WTC11 (cell line): ENCODE results near the gene PCDH1. TPM values are rescaled to one million over a fixed set of nuclear protein-coding genes. Genes with fewer than 3 reads are reported as not detected.

ENCODE experiments used
- ATAC-seq: fragments of 200-7000 bp; cut with Tn5 transposase; 2 replicates; pipeline ENCODE4 v1.10.0; 2021; ENCODE audit warnings: mild to moderate bottlenecking, moderate library complexity
- CTCF ChIA-PET: fragments of 300-600 bp; sonication (Branson Sonifier 250); formaldehyde crosslinking; loops from one replicate; lab custom pipeline; 2021; ENCODE audit warnings: antibody characterized with exemption; lab: Charles Lee
- POLR2A ChIA-PET: fragments of 350-600 bp; sonication (Branson Sonifier 250); formaldehyde crosslinking; loops from one replicate; lab custom pipeline; 2021; ENCODE audit warnings: antibody characterized with exemption; lab: Charles Lee
- DNase-seq: peaks from one replicate; pipeline ENCODE4 v3.0.0; 2021; ENCODE audit warnings: low spot score
- H3K27ac Mint-ChIP-seq: 2 replicates; pipeline ENCODE4 v1.8.0; 2021; ENCODE audit warnings: mixed read lengths
- H3K27me3 Mint-ChIP-seq: 2 replicates; pipeline ENCODE4 v1.8.0; 2021; ENCODE audit warnings: low read depth, mild to moderate bottlenecking, moderate library complexity, mixed read lengths
- H3K36me3 Mint-ChIP-seq: 2 replicates; pipeline ENCODE4 v1.8.0; 2021; ENCODE audit warnings: mixed read lengths
- H3K4me1 Mint-ChIP-seq: 2 replicates; pipeline ENCODE4 v1.8.0; 2022; ENCODE audit warnings: mixed read lengths
- H3K4me3 Mint-ChIP-seq: 2 replicates; pipeline ENCODE4 v1.8.0; 2021; ENCODE audit warnings: mild to moderate bottlenecking, moderate library complexity, mixed read lengths
- H3K9me3 Mint-ChIP-seq: 2 replicates; pipeline ENCODE4 v1.8.0; 2021; ENCODE audit warnings: mixed read lengths
- CREM ChIP-seq: sonication (generic); formaldehyde crosslinking; IDR thresholded peaks from 2 replicates; pipeline ENCODE4 v1.8.1; 2022; ENCODE audit warnings: mild to moderate bottlenecking, missing genetic modification reagents, moderate library complexity
- GTF2I ChIP-seq: fragments of 250-450 bp; sonication (Bioruptor Pico); conservative IDR thresholded peaks from 2 replicates; pipeline ENCODE4 v1.4.0; 2021; ENCODE audit warnings: mild to moderate bottlenecking
- KAT7 ChIP-seq: sonication (generic); formaldehyde crosslinking; IDR thresholded peaks from 2 replicates; pipeline ENCODE4 v1.8.1; 2023; ENCODE audit warnings: missing genetic modification reagents, mild to moderate bottlenecking, borderline replicate concordance
- MXD4 ChIP-seq: fragments of 250-450 bp; sonication (Bioruptor Pico); IDR thresholded peaks from 2 replicates; pipeline ENCODE4 v1.8.0; 2021; ENCODE audit warnings: mild to moderate bottlenecking, moderate library complexity, borderline replicate concordance
- MYBL2 ChIP-seq: sonication (generic); formaldehyde crosslinking; IDR thresholded peaks from 2 replicates; pipeline ENCODE4 v1.8.1; 2023; ENCODE audit warnings: mild to moderate bottlenecking, moderate library complexity, missing genetic modification reagents
- NFYB ChIP-seq: sonication (generic); formaldehyde crosslinking; conservative IDR thresholded peaks from 2 replicates; pipeline ENCODE4 v1.8.0; 2022; ENCODE audit warnings: low read depth, missing genetic modification reagents
- NR2C2 ChIP-seq: sonication (generic); formaldehyde crosslinking; IDR thresholded peaks from 2 replicates; pipeline ENCODE4 v1.8.0; 2022; ENCODE audit warnings: mild to moderate bottlenecking, missing genetic modification reagents
- PRRX2 ChIP-seq: fragments of 250-450 bp; sonication (Bioruptor Pico); IDR thresholded peaks from 2 replicates; pipeline ENCODE4 v1.8.0; 2021; ENCODE audit warnings: mild to moderate bottlenecking
- RORB ChIP-seq: fragments of 250-450 bp; sonication (Bioruptor Pico); IDR thresholded peaks from 2 replicates; pipeline ENCODE4 v1.9.0; 2021; ENCODE audit warnings: mild to moderate bottlenecking
- ZNF232 ChIP-seq: sonication (generic); formaldehyde crosslinking; IDR thresholded peaks from 2 replicates; pipeline ENCODE4 v1.8.0; 2022; ENCODE audit warnings: mild to moderate bottlenecking, missing genetic modification reagents
- ZNF263 ChIP-seq: sonication (generic); formaldehyde crosslinking; IDR thresholded peaks from 2 replicates; pipeline ENCODE4 v1.8.1; 2022; ENCODE audit warnings: low read depth, mild to moderate bottlenecking, moderate library complexity, missing genetic modification reagents
- ZNF416 ChIP-seq: fragments of 250-450 bp; sonication (Bioruptor Pico); IDR thresholded peaks from 2 replicates; pipeline ENCODE4 v1.9.0; 2021; ENCODE audit warnings: mild to moderate bottlenecking, inconsistent platforms
- total RNA-seq: library from RNA; stranded (reverse); gene quantifications from 3 replicates; pipeline ENCODE4 v1.2.3, GENCODE V29; 2021
- TF ChIP-seq, protein P1 (sequence below): fragments of 200-600 bp; IDR thresholded peaks from 2 replicates; pipeline ENCODE4 v1.8.0; 2022; ENCODE audit warnings: antibody characterized with exemption
- TF ChIP-seq, protein P2 (sequence below): sonication (generic); formaldehyde crosslinking; IDR thresholded peaks from 2 replicates; pipeline ENCODE4 v1.8.0; 2022; ENCODE audit warnings: mild to moderate bottlenecking, missing genetic modification reagents
- TF ChIP-seq, protein P3 (sequence below): sonication (generic); formaldehyde crosslinking; IDR thresholded peaks from 2 replicates; pipeline ENCODE4 v1.8.0; 2023; ENCODE audit warnings: mild to moderate bottlenecking, missing genetic modification reagents
- TF ChIP-seq, protein P4 (sequence below): sonication (generic); formaldehyde crosslinking; IDR thresholded peaks from 2 replicates; pipeline ENCODE4 v1.8.1; 2023; ENCODE audit warnings: mild to moderate bottlenecking, missing genetic modification reagents
- TF ChIP-seq, protein P5 (sequence below): fragments of 250-450 bp; sonication (Bioruptor Pico); IDR thresholded peaks from 2 replicates; pipeline ENCODE4 v1.8.0; 2021; ENCODE audit warnings: mild to moderate bottlenecking
- TF ChIP-seq, protein P6 (sequence below): sonication (generic); formaldehyde crosslinking; IDR thresholded peaks from 2 replicates; pipeline ENCODE4 v1.8.0; 2023; ENCODE audit warnings: missing genetic modification reagents

PCDH1 gene
- total RNA-seq, 1 experiment from 2014 or later, result 105 TPM

DNA sequence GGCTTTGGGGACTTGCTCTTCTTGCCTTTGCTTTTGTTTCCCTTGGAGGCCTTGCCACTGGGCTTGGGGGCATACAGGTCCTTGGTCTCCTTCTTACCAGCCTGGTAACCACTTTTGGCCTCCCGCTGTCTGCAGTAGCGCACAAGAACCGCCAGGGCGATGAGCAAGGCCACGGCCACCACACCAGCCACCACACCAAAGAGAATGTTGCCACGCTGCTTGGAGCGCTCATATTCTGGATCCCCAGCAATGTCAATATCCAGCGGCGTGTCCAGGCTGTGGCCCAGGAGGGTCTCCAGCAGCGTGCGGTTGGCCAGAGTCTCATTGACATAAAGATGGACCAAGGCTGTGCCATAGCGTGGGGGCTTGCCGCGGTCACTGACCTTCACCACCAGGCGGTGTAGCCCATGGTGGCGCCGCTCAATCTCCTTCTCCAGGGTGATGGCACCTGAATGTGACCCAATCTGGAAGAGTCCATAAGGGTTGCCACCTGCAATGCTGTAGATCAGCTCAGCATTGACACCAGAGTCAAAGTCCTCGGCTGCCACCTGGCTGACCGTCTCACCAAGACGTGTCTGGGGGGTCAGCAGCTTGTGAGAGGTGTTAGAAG is 14.5 kb downstream of the PCDH1 start:
- POLR2A ChIA-PET, result no interaction called here
- H3K9me3 Mint-ChIP-seq, result no peaks in the 10 kb centered on the region
- H3K4me3 Mint-ChIP-seq, result no peak overlapping the region
- no peak for DNase-seq
- no peaks in the 10 kb centered on the region for H3K27me3 Mint-ChIP-seq
- H3K4me1 Mint-ChIP-seq, result peaks cover 29% of the 10 kb centered on the region
- peaks cover 73% of the 10 kb centered on the region for H3K36me3 Mint-ChIP-seq
- H3K27ac Mint-ChIP-seq, result no peak overlapping the region
- no peak for ATAC-seq
- CTCF ChIA-PET, result interaction anchor here (0.6 to 1.3 kb wide), 3 partner anchors 10 to 102 kb away, joined by 4 to 5 read pairs (median 5); partner anchors contain the start of gene PCDH1
- TF ChIP-seq NFYB (CRISPR knock-in tag), result no peak
- TF ChIP-seq, protein P1, sequence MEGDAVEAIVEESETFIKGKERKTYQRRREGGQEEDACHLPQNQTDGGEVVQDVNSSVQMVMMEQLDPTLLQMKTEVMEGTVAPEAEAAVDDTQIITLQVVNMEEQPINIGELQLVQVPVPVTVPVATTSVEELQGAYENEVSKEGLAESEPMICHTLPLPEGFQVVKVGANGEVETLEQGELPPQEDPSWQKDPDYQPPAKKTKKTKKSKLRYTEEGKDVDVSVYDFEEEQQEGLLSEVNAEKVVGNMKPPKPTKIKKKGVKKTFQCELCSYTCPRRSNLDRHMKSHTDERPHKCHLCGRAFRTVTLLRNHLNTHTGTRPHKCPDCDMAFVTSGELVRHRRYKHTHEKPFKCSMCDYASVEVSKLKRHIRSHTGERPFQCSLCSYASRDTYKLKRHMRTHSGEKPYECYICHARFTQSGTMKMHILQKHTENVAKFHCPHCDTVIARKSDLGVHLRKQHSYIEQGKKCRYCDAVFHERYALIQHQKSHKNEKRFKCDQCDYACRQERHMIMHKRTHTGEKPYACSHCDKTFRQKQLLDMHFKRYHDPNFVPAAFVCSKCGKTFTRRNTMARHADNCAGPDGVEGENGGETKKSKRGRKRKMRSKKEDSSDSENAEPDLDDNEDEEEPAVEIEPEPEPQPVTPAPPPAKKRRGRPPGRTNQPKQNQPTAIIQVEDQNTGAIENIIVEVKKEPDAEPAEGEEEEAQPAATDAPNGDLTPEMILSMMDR, result 0 out of 2 replicates have a peak, but pooled peaks have one; percentile 12

DNA sequence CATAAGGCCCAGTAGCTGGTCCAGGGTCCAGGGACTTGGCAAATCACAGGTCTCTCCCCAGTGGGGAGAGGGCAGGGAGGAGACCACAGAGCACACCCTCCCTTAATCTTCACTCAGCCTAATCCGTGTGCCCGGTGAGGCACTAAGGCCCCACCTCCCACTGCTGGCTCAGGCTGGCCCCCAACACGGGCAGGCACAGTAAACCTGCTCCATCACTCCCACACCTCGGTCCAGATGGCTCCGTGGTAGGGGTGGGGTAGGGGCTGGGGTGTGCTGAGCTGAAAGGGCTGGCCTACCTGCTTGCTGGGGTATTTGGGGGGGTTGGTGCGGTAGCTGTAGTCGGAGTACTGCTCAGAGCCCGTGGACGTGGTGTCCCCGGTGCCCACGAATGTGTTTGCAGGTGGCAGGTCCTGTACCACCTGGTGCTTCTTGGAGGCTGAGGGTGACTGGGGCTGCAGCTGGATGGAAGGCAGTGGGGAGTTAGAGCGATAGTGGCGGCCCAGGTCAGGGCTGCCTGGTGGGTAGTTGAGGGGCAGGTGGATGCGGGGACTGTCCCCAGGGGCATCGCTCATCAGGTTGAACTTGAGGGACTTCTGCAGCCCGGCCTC is 15.2 kb downstream of the PCDH1 start:
- TF ChIP-seq, protein P2, sequence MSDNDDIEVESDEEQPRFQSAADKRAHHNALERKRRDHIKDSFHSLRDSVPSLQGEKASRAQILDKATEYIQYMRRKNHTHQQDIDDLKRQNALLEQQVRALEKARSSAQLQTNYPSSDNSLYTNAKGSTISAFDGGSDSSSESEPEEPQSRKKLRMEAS, result no peak
- TF ChIP-seq RORB (CRISPR knock-in tag) (no peak), MYBL2 (CRISPR knock-in tag) (no peak), ZNF416 (CRISPR knock-in tag) (no peak)
- TF ChIP-seq, protein P3, sequence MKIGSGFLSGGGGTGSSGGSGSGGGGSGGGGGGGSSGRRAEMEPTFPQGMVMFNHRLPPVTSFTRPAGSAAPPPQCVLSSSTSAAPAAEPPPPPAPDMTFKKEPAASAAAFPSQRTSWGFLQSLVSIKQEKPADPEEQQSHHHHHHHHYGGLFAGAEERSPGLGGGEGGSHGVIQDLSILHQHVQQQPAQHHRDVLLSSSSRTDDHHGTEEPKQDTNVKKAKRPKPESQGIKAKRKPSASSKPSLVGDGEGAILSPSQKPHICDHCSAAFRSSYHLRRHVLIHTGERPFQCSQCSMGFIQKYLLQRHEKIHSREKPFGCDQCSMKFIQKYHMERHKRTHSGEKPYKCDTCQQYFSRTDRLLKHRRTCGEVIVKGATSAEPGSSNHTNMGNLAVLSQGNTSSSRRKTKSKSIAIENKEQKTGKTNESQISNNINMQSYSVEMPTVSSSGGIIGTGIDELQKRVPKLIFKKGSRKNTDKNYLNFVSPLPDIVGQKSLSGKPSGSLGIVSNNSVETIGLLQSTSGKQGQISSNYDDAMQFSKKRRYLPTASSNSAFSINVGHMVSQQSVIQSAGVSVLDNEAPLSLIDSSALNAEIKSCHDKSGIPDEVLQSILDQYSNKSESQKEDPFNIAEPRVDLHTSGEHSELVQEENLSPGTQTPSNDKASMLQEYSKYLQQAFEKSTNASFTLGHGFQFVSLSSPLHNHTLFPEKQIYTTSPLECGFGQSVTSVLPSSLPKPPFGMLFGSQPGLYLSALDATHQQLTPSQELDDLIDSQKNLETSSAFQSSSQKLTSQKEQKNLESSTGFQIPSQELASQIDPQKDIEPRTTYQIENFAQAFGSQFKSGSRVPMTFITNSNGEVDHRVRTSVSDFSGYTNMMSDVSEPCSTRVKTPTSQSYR (CRISPR knock-in tag), result no peak
- no peak for ATAC-seq
- Mint-ChIP-seq H3K4me3 (no peak overlapping the region), H3K9me3 (no peaks in the 10 kb centered on the region), H3K27ac (no peak overlapping the region), H3K27me3 (no peaks in the 10 kb centered on the region), H3K4me1 (peaks cover 35% of the 10 kb centered on the region), H3K36me3 (peaks cover 67% of the 10 kb centered on the region)
- no peak for DNase-seq
- ChIA-PET POLR2A (no interaction called here), CTCF (interaction anchor here (0.6 kb wide), 1 partner anchor 103 kb away, joined by 4 read pairs; no protein-coding TSS in a partner anchor)

DNA sequence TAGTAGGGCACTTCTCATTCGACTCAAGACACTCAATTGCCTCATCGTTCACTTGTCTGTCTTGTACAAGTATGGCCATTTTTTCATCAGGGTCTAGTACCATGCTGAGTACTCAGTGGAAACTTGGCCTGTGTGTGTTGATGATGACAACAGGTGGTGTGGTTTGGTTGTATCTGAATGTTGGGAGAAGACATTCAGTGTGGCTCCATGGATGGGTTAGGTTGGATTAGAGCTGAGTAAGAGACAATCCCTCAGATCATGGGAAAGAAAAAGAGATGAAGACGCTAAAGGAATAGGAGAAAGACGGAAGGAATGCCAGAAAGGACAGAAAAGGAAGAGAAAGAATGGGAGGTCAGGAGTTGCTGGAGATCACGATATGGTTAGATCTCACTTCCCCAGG is 17.0 kb downstream of the PCDH1 start:
- peak overlapping the region; percentile 73 for H3K27ac Mint-ChIP-seq
- TF ChIP-seq KAT7 (no peak), MXD4 (CRISPR knock-in tag) (no peak), GTF2I (CRISPR knock-in tag) (no peak), CREM (no peak), NR2C2 (CRISPR knock-in tag) (no peak), PRRX2 (CRISPR knock-in tag) (no peak), ZNF263 (no peak), ZNF232 (CRISPR knock-in tag) (no peak)
- TF ChIP-seq, protein P4, sequence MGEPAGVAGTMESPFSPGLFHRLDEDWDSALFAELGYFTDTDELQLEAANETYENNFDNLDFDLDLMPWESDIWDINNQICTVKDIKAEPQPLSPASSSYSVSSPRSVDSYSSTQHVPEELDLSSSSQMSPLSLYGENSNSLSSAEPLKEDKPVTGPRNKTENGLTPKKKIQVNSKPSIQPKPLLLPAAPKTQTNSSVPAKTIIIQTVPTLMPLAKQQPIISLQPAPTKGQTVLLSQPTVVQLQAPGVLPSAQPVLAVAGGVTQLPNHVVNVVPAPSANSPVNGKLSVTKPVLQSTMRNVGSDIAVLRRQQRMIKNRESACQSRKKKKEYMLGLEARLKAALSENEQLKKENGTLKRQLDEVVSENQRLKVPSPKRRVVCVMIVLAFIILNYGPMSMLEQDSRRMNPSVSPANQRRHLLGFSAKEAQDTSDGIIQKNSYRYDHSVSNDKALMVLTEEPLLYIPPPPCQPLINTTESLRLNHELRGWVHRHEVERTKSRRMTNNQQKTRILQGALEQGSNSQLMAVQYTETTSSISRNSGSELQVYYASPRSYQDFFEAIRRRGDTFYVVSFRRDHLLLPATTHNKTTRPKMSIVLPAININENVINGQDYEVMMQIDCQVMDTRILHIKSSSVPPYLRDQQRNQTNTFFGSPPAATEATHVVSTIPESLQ (CRISPR knock-in tag), result no peak
- TF ChIP-seq, protein P5, sequence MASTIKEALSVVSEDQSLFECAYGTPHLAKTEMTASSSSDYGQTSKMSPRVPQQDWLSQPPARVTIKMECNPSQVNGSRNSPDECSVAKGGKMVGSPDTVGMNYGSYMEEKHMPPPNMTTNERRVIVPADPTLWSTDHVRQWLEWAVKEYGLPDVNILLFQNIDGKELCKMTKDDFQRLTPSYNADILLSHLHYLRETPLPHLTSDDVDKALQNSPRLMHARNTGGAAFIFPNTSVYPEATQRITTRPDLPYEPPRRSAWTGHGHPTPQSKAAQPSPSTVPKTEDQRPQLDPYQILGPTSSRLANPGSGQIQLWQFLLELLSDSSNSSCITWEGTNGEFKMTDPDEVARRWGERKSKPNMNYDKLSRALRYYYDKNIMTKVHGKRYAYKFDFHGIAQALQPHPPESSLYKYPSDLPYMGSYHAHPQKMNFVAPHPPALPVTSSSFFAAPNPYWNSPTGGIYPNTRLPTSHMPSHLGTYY (CRISPR knock-in tag), result no peak
- TF ChIP-seq, protein P1, result no peak
- TF ChIP-seq, protein P6, sequence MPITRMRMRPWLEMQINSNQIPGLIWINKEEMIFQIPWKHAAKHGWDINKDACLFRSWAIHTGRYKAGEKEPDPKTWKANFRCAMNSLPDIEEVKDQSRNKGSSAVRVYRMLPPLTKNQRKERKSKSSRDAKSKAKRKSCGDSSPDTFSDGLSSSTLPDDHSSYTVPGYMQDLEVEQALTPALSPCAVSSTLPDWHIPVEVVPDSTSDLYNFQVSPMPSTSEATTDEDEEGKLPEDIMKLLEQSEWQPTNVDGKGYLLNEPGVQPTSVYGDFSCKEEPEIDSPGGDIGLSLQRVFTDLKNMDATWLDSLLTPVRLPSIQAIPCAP (CRISPR knock-in tag), result no peak
- TF ChIP-seq, all 79 proteins: peak for 0
- H3K27me3 Mint-ChIP-seq, result no peaks in the 10 kb centered on the region
- H3K4me1 Mint-ChIP-seq, result peaks cover 53% of the 10 kb centered on the region
- no peak for ATAC-seq
- ChIA-PET POLR2A (interaction anchor here (0.7 kb wide), 1 partner anchor 8 kb away, joined by 4 read pairs; no protein-coding TSS in a partner anchor), CTCF (interaction anchor here (1.1 kb wide), 1 partner anchor 18 kb away, joined by 4 read pairs; no protein-coding TSS in a partner anchor)
- peaks cover 65% of the 10 kb centered on the region for H3K36me3 Mint-ChIP-seq
- H3K4me3 Mint-ChIP-seq, result no peak overlapping the region
- H3K9me3 Mint-ChIP-seq, result no peaks in the 10 kb centered on the region
- no peak for DNase-seq
